Karpas-422 (cell line): ENCODE results near the gene POFUT1. TPM values are rescaled to one million over a fixed set of nuclear protein-coding genes. Genes with fewer than 3 reads are reported as not detected.

Experiments used
- total RNA-seq: library from RNA; depleted of rRNA; stranded (reverse); fragments of >200 nt; shearing (Covaris generic); gene quantifications from 2 replicates; pipeline ENCODE4 v1.2.3, GENCODE V29; 2014; ENCODE audit warnings: low replicate concordance; rRNA removed

POFUT1 gene
- total RNA-seq, 1 experiment from 2014 or later = 16.7 TPM

Other genes with a start within 250 kb of the POFUT1 start
- gene XKR7, start 239.7 kb upstream of the POFUT1 start, total RNA-seq = under 0.01 TPM in 1 of 2 replicates, not detected in the other
- gene CCM2L, start 197.4 kb upstream of the POFUT1 start, total RNA-seq = 0.36 and 0.78 TPM in 2 replicates
- gene HCK, start 155.6 kb upstream of the POFUT1 start, total RNA-seq = 16.9 and 22.5 TPM in 2 replicates
- 22.5 and 25.0 TPM in 2 replicates for gene TM9SF4, start 98.2 kb upstream of the POFUT1 start, total RNA-seq
- 19.2 and 30.5 TPM in 2 replicates for gene PLAGL2, start 137 bp upstream of the POFUT1 start, total RNA-seq
- 15.7 and 17.9 TPM in 2 replicates for gene KIF3B, start 69.8 kb downstream of the POFUT1 start, total RNA-seq
- gene ASXL1, start 150.5 kb downstream of the POFUT1 start, total RNA-seq = 39.9 and 63.6 TPM in 2 replicates